Endodermal cell (in vitro differentiated cells): Measurements from ENCODE around the gene NUF2. TPM values are rescaled to one million over a fixed set of nuclear protein-coding genes. Genes with fewer than 3 reads are reported as not detected.
"Not testable (repeated sequence)": the region's sequence is repeated elsewhere in the genome, so short reads cannot be mapped to it uniquely, and the experiment has no call there.

ENCODE experiments used
- DNase-seq: peaks from one replicate; pipeline ENCODE4 v3.0.0-alpha.2; 2017
- H3K27ac ChIP-seq: 2 replicates; pipeline ENCODE4 v1.5.1; 2013; ENCODE audit warnings: mild to moderate bottlenecking, low read depth, low read length, moderate library complexity
- H3K27me3 ChIP-seq: 2 replicates; pipeline ENCODE4 v1.6.1; 2013; ENCODE audit warnings: mild to moderate bottlenecking, low read length, moderate library complexity; ENCODE audit not compliant: insufficient read depth, control insufficient read depth, poor library complexity, severe bottlenecking
- H3K36me3 ChIP-seq: 2 replicates; pipeline ENCODE4 v1.7.0; 2013; ENCODE audit warnings: mild to moderate bottlenecking, low read length, moderate library complexity; ENCODE audit not compliant: control insufficient read depth, insufficient read depth
- H3K4me1 ChIP-seq: one replicate; pipeline ENCODE4 v1.7.0; 2013; ENCODE audit warnings: low read length; ENCODE audit not compliant: control insufficient read depth, insufficient read depth
- H3K4me3 ChIP-seq: 2 replicates; pipeline ENCODE4 v1.5.1; 2013; ENCODE audit warnings: mild to moderate bottlenecking, low read length, moderate library complexity
- H3K9ac ChIP-seq: 2 replicates; pipeline ENCODE4 v1.6.1; 2013; ENCODE audit warnings: mild to moderate bottlenecking, low read length, moderate library complexity; ENCODE audit not compliant: poor library complexity, severe bottlenecking; ENCODE audit errors: extremely low read depth
- H3K9me3 ChIP-seq: 2 replicates; pipeline ENCODE4 v1.6.1; 2013; ENCODE audit warnings: mild to moderate bottlenecking, low read length, moderate library complexity; ENCODE audit not compliant: control insufficient read depth
- H3K27ac Mint-ChIP-seq: 2 replicates; pipeline ENCODE4 v1.8.0; 2020; ENCODE audit warnings: mixed read lengths
- H3K27me3 Mint-ChIP-seq: 2 replicates; pipeline ENCODE4 v1.8.0; 2021; ENCODE audit warnings: mild to moderate bottlenecking, mixed read lengths; ENCODE audit not compliant: insufficient read depth
- H3K36me3 Mint-ChIP-seq: 2 replicates; pipeline ENCODE4 v1.8.0; 2020; ENCODE audit warnings: low read depth, mixed read lengths
- H3K4me1 Mint-ChIP-seq: 2 replicates; pipeline ENCODE4 v1.8.0; 2020; ENCODE audit warnings: mixed read lengths
- H3K4me3 Mint-ChIP-seq: 2 replicates; pipeline ENCODE4 v1.8.0; 2020; ENCODE audit warnings: mild to moderate bottlenecking, moderate library complexity, mixed read lengths
- H3K9me3 Mint-ChIP-seq: 2 replicates; pipeline ENCODE4 v1.8.0; 2020; ENCODE audit warnings: mild to moderate bottlenecking, mixed read lengths
- WGBS, 2 experiments: methylation state at CpG; one replicate each; pipeline versions ENCODE4 v1.1.5 to v1.1.7; 2013; ENCODE audit warnings: missing lambda C conversion rate in 2 of 2, mixed read lengths in 1 of 2; ENCODE audit not compliant: insufficient coverage in 1 of 2, insufficient read length in 1 of 2; 5-methylcytosine and 5-hydroxymethylcytosine counted together
- total RNA-seq, 2 donors: library from RNA; stranded (reverse); fragmentation: NEBNext Ultra II Directional in 1 of 2; extraction: Animal tissue kit (Norgen Biotek cat#: 25700) in 1 of 2; gene quantifications; 2 replicates in 1 of 2; 3 replicates in 1 of 2; pipeline ENCODE4 v1.2.1, GENCODE V29; 2021
- TF ChIP-seq, protein P1 (sequence below): fragments of 200-600 bp; sonication (generic); conservative IDR thresholded peaks from 2 replicates; pipeline ENCODE4 v1.5.0; 2021; ENCODE audit warnings: antibody characterized with exemption, mild to moderate bottlenecking

The NUF2 gene
- total RNA-seq, 2 donors from 2014 or later = 28.8 to 35.8 TPM

DNA sequence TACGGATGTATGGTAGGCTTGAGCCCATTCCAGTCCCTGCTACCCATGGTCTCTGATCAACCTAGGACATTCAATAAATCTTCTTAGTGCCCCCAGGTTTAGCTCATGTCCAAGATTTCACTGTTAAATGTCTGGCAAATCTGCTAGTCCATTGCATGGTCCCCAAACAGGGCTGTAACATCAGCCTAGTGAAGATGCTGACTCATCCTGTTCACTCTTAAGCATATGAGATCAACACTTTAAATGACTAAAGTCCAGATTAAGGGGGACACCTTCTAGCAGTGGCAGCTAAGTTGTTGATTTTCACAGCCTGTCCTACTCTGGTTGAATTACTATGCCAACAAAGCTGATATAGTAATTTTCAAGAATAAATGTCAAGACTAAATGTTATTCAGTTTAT, 46.5 kb upstream of the NUF2 start:
- Histone ChIP-seq H3K27me3 (no peaks in the 10 kb centered on the region), H3K9ac (no peak overlapping the region), H3K9me3 (peaks cover 32% of the 10 kb centered on the region), H3K36me3 (no peaks in the 10 kb centered on the region), H3K4me3 (no peak overlapping the region), H3K27ac (no peak overlapping the region), H3K4me1 (peaks cover 3% of the 10 kb centered on the region)
- TF ChIP-seq, protein P1, sequence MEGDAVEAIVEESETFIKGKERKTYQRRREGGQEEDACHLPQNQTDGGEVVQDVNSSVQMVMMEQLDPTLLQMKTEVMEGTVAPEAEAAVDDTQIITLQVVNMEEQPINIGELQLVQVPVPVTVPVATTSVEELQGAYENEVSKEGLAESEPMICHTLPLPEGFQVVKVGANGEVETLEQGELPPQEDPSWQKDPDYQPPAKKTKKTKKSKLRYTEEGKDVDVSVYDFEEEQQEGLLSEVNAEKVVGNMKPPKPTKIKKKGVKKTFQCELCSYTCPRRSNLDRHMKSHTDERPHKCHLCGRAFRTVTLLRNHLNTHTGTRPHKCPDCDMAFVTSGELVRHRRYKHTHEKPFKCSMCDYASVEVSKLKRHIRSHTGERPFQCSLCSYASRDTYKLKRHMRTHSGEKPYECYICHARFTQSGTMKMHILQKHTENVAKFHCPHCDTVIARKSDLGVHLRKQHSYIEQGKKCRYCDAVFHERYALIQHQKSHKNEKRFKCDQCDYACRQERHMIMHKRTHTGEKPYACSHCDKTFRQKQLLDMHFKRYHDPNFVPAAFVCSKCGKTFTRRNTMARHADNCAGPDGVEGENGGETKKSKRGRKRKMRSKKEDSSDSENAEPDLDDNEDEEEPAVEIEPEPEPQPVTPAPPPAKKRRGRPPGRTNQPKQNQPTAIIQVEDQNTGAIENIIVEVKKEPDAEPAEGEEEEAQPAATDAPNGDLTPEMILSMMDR = no peak
- Mint-ChIP-seq H3K4me1 (peaks cover 24% of the 10 kb centered on the region), H3K36me3 (peaks cover 17% of the 10 kb centered on the region), H3K27me3 (no peaks in the 10 kb centered on the region), H3K4me3 (no peak overlapping the region), H3K9me3 (peaks cover 39% of the 10 kb centered on the region), H3K27ac (peak overlapping the region; percentile 67)
- no peak for DNase-seq
- 98 to 100% methylated on average over 1 of the region's 1 CpG for WGBS, 2 experiments

DNA sequence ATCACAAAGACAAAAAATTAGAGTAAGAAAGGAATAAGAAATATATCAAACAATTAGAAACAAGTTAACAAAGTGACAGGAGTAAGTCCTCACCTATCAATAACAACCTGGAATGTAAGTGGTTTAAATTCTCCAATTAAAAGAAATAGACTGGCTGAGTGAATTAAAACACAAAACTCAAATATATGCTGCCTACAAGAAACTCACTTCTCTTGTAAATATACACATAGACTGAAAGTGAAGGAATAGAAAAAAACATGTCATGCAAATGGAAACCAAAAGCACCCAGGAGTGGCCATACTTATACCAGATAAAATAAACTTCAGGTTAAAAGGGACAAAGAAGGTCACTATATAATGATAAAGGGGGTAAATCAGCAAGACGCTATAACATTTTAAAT, 43.2 kb upstream of the NUF2 start:
- Histone ChIP-seq H3K27me3 (no peaks in the 10 kb centered on the region), H3K9me3 (peaks cover 42% of the 10 kb centered on the region), H3K9ac (no peak overlapping the region), H3K36me3 (no peaks in the 10 kb centered on the region), H3K27ac (no peak overlapping the region), H3K4me1 (peaks cover 3% of the 10 kb centered on the region), H3K4me3 (peak overlapping the region; percentile 41)
- Mint-ChIP-seq H3K27ac (no peak overlapping the region), H3K27me3 (no peaks in the 10 kb centered on the region), H3K4me1 (peaks cover 23% of the 10 kb centered on the region), H3K9me3 (peaks cover 56% of the 10 kb centered on the region), H3K36me3 (peaks cover 29% of the 10 kb centered on the region), H3K4me3 (no peak overlapping the region)
- 90% methylated on average over 1 of the region's 1 CpG; no CpG with 5 or more reads in 1 of the 2 experiments for WGBS, 2 experiments
- TF ChIP-seq, protein P1 = no peak
- no peak for DNase-seq

DNA sequence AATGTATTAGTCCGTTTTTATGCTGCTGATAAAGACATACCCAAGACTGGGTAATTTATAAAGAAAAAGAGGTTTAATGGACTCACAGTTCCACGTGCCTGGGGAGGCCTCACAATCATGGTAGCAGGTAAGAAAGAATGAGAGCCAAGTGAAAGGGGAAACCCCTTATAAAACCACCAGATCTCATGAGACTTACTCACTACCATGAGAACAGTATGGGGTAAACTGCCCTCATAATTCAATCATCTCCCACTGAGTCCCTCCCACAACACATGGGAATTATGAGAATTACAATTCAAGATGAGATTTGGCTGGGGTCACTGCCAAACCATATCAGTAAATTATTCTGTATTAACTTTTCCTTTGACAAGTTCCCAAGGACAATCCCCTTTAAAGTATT, 36.9 kb upstream of the NUF2 start:
- not testable (repeated sequence) for H3K4me1 Mint-ChIP-seq, H3K4me1 ChIP-seq, H3K4me3 Mint-ChIP-seq, H3K36me3 ChIP-seq, H3K27ac Mint-ChIP-seq, H3K27ac ChIP-seq, H3K27me3 Mint-ChIP-seq, H3K4me3 ChIP-seq, H3K9ac ChIP-seq, H3K27me3 ChIP-seq, DNase-seq
- Mint-ChIP-seq H3K9me3 (peaks cover 22% of the 10 kb centered on the region), H3K36me3 (peaks cover 14% of the 10 kb centered on the region)
- 83 to 97% methylated on average over 2 of the region's 2 CpGs for WGBS, 2 experiments
- H3K9me3 ChIP-seq = peaks cover 14% of the 10 kb centered on the region

DNA sequence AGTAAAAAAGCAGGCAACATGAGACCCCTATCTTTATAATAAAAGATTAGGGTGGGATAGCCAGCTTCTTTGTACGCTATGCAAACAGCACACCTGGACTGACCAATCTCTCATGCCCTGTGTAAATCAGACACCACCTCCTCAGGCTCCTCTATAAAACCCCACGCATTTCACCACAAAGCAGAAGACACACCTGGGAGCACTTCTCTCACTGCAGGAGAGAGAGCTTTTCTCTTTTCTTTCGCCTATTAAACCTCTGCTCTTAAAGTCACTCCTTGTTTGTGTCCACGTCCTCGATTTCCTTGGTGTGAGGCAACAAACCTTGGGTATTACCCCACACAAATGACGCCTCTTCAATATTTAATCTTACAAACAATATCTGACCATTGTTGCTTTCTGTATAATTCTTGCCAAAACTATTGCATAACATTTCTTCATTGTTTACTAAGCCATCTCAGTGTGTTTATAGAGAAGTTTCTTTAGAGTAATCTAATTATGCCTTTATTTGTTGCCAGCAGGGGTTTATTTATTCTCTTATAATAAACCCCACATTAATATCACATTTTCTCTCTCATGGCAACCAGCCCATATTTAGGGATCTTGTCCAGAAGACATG, 31.6 kb upstream of the NUF2 start:
- TF ChIP-seq, protein P1 = no peak
- Histone ChIP-seq H3K27me3 (no peaks in the 10 kb centered on the region), H3K9me3 (peaks cover 18% of the 10 kb centered on the region), H3K36me3 (no peaks in the 10 kb centered on the region), H3K4me1 (no peaks in the 10 kb centered on the region), H3K4me3 (no peak overlapping the region), H3K9ac (no peak overlapping the region), H3K27ac (no peak overlapping the region)
- 90 to 92% methylated on average over 4 to 6 of the region's 6 CpGs for WGBS, 2 experiments
- H3K4me3 Mint-ChIP-seq = no peak overlapping the region
- H3K9me3 Mint-ChIP-seq = peaks cover 35% of the 10 kb centered on the region
- peaks cover 32% of the 10 kb centered on the region for H3K36me3 Mint-ChIP-seq
- H3K27me3 Mint-ChIP-seq = no peaks in the 10 kb centered on the region
- H3K27ac Mint-ChIP-seq = no peak overlapping the region
- DNase-seq = no peak
- peaks cover 10% of the 10 kb centered on the region for H3K4me1 Mint-ChIP-seq
